GM21360 (cell line): Measurements from ENCODE around the gene RBM23.
A peak's percentile ranks its signal among the peaks of the same experiment; 100 is the strongest.
"Not testable (repeated sequence)": the region's sequence is repeated elsewhere in the genome, so short reads cannot be mapped to it uniquely, and the experiment has no call there.

ENCODE experiments used
- ATAC-seq: cut with Tn5 transposase; IDR thresholded peaks from one replicate; pipeline ENCODE4 v1.9.1; 2021; ENCODE audit warnings: mild to moderate bottlenecking, moderate library complexity; ENCODE audit not compliant: unreplicated experiment

The RBM23 gene

DNA sequence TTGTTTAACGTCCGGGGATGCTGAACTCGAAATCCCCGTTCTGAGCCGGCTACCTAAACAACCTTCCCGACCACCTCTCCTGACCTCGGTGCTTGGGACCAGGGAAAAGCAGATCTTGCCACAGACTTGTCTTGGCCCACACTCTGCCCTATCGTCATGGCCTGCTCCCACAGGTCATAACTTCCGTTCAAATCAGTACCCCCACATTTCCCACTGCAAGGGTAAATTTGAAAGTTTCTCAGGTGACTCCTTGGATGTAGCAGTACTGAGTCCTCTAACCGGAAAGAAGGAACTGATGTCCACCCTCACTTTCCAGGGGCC lies 612 bp upstream of the RBM23 start:
- no peak for ATAC-seq

DNA sequence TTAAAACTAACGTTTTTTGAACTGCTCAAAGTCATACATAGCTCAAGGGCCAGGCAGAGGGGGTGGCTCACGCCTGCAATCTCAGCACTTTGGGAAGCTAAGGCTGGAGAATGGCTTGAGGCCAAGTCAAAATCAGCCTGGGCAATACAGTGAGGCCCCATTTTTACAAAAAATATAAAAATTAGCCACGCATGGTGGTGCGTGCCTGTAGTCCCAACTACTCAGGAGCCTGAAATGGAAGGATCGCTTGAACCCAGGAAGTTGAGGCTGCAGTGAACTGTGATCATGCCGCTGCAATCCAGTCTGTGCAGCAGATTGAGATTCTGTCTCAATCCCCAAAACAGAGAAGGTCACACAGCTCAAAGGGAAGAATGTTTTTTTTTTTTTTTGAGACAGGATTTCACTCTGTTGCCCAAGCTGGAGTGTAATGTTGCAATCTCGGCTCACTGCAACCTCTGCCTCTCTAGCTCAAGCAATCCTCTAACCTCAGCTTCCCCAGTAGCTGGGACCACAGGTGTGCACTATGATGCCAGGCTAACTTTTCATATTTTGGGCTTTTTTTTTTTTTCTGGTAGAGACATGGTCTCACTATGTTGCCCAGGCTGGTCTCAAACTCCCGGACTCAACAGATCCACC lies 2.9 kb downstream of the RBM23 start:
- ATAC-seq: no peak

DNA sequence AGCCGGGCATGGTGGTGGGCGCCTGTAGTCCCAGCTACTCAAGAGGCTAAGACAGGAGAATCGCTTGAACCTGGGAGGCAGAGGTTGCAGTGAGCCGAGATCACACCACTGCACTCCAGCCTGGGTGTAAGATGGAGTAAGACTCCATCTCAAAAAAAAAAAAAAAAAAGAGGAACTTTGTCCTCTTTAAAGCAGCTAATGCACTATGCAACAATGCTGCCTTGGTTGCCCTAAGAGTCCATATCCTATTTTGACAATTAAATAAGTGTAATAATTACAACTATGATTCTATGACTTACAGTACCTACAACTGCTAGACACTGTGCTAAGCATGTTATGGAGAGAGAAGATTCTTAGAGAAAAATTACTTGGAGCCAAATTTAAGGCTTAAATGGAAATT lies 4.1 kb downstream of the RBM23 start:
- not testable (repeated sequence) for ATAC-seq

DNA sequence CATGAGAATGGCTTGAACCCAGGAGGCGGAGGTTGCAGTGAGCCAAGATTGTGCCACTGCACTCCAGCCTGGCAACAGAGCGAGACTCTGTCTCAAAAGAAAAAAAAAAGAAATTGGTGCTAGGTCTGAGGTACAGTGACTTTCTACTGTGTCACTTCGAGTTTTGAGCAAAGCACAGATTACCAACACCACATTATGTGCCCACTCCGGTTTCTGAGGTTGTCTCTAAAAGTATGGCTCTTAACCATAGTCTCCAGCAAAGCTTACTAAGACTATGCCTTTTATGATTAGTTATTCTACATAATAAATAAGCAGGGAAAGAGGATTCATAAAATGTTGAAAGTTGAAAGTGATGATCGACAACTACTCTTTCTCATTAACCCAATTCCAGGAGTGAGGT lies 8.0 kb downstream of the RBM23 start:
- no peak for ATAC-seq

DNA sequence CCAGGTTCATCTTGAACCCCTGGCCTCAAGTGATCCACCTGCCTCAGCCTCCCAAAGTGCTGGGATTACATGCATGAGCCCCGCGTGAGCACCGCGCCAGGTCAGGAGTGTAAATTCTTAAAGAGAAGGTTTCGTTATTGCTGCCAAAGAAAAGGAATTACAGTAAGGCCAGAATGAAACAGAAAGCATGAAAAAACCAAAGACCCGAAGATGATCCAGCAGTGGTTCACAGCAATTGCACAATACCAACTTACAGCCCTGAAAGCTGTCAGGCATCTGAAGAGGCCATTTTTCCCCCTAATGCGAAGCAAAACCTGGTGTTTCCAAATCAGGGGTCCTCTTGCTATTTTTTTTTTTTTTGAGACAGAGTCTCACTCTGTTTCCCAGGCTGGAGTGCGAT lies 10.3 kb downstream of the RBM23 start:
- no peak for ATAC-seq

DNA sequence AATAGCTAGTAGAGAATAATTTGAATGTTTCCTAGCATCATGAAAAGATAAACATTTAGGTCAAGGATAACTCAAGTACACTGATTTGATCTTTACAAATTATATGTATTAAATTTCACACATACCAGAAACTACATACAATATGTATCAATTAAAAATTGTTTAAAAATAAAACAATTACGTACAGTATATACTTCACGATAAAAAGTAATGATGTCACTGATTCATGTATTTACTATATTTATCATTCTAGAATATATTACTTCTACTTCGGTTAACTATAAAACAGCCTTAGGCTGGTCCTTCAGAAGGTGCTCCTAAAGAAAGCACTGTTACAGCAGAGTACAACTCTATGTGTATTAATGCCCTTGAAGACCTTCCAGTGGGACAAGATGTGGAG lies 11.5 kb downstream of the RBM23 start:
- ATAC-seq: no peak

DNA sequence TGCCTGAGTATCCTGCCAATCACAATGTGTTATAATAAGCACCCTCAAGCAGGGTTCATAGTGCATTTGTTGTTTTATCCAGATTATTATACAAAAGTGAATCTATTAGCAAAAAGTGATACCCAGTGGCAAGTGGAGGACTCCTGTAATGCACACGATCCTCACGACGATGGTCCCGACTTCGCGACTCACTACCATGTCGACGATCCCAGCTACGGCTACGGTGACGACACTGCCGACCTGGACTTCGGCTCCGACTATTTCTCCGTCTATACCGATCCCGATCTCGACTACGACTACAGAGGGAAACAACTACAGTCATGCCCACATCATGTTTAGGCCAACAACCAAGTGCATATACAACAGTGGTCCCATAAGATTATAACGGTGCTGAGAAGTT lies 12.9 kb downstream of the RBM23 start:
- no peak for ATAC-seq

DNA sequence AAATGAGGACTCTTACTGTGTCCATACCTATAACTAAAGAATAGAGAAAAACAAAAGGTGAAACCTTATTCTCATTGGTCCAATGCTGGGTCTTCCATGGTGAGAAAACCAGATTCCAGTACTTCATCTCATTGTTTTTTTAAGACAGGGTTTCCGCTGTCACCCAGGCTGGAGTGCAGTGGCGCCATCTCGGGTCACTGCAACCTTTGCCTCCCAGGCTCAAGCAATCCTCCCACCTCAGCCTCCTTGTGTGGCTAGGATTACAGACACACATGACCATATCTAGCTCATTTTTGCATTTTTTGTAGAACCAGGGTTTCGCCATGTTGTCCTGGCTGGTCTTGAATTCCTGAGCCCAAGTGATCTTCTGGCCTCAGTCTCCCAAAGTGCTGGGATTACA lies 13.3 kb downstream of the RBM23 start:
- ATAC-seq: no peak

DNA sequence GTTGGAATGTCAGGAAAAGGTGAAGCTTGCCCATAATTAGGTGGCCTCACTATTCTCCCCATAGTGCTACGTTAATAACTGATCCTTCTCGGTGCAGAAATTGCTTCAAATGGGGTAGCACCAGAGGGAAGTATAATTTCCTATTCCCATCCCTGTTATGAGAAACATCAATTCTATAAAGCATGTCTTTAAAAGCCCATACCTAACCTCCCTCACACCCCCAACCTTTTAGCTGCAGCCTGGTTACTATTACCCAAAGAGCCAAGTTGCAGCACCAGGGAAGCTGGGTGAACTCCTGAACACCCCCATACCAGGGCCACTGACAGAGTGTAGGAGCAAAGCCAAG lies 15.2 kb downstream of the RBM23 start:
- no peak for ATAC-seq

DNA sequence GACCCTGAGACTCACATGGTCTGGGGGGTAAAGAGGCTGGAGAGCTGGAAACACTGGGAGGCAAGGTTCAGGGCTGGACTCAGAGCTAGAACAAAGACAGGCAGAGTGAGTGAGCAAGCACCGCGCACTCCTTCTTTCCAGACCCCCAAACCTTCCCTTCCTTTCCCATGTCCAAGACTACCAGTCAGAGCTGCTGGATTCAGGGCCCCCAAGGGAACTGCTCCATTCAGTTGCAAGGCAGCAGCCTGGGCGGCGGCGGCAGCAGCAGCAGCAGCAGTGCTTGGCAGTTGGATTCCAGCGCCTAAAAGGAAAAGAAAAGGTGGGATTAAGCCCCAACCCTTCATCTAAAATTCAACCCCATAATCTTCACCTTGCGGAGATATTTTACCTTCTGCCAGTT lies 17.1 kb downstream of the RBM23 start:
- ATAC-seq: no peak

DNA sequence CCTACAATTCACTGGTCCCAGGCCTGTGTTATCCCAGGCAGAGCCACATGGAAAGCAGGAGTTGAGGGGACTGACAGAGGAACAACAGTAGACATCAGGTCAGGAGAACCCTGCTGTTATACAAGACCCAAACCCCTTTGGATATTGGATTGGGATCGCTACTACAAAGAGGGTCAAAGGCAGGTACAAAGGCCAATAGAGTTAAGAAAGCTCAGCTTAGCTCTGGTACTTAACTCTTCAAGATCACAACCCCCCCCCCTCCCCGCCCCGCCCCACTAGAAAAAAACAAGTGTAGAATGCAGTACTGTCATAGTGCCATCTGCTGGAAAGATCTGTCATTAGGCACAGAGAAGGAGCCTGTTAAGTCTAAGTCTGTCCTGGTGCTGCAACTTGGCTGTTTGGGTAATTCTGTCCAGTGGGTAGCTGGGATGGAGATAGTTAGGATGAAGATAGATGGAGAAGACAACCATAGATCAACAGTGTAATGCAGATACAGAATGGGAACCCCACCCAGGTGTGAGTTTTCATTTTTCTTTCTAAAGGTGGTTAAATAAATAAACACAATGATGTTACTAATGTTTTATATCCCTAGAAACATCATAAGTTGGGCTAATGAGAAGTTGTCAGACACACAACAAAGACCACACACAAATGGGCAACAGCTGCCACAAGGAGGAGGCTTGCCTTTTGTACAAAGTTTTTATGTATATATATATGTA lies 18.7 kb downstream of the RBM23 start:
- ATAC-seq: no peak

DNA sequence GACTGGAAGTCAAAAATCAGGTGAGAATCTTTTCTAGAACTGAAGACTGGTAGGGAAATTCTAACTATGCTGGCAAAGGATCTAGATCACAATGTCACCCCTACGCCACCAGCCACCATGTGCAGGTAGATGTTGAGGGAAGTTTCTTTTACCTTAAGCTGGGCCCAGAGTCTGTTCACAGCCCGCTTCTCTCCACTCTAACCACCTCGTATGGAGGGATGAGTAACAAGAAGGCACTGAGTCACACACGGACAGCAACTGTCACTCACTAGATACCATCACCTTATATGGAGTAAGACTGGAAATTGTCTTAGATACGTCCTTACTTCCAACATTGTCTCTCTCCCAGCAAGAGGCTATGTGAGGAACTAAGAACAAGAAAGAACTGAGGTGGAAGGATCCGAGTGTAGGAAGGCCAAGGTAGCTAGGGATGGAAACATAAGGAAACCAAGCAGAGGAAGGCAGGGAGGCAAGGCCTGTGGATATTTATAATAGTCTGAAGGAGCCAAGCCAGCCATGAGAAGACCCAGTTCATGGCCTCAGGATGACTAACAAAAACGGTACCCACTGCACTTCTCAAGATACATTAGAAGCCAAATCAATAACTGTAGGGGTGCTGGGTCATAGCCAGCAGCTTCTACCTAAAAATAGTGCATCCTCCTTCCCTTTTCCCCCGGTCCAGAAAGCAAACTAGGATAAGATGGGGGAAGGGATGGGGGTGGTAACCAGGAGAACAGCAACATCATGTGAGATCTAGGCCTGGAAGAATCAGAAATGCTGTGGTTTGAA lies 20.5 kb downstream of the RBM23 start:
- no peak for ATAC-seq

DNA sequence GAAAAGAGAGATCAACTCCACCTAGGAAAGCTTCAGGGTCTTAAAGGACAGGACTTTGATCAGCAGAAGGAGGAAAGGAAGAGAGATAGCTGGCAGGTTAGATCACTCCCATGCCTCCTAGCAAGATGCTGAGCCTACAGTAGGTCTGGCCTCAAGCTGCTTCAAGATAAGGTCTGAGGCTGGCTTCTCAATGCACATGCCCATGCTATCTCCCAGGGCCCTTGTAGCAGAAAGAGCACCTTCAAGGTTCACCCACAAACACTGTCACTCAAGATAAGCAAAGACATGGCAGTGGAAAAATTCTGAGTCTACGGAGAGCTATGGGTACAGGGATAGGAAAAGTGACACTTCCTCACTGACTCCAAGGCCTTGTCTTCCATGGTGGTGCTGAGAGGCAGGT lies 21.6 kb downstream of the RBM23 start:
- no peak for ATAC-seq

DNA sequence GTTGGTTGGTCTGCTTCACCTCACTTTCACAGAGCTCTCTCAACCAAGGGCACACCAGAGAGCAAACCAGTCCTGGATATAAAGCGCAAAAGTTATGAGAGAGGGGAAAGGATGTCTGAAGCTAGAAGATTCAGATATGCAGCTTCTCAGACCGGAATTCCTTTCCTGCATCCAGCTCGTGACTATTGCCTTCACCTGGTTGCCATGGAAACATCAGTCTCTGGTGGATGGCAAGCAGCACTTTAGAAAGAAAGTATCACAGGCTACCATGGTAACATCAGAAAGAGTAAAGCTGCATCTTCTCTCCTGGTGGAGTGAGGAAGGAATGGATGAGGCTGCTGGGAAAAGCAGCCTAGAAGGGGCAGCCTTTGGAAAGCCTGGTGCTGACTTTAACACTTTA lies 22.2 kb downstream of the RBM23 start:
- ATAC-seq: no peak

DNA sequence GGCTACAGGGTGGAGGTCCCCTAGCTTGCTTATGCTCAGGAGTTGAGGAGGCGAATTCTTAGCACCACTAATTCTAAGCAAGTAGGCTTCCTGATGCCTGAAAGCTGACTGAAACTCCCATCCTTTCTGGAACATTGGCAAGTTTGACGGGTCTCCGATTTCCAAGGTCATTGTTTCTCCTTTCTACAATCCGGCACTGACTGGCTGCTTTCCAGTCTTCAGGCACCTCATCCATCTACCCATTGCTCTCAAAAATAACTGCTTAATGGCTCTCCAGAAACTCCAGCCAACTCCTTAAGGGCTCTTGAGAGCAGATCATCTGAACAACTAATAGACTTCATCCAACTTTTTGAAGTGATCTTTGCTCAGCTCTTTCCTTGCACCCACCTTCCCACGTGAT lies 22.6 kb downstream of the RBM23 start:
- no peak for ATAC-seq

DNA sequence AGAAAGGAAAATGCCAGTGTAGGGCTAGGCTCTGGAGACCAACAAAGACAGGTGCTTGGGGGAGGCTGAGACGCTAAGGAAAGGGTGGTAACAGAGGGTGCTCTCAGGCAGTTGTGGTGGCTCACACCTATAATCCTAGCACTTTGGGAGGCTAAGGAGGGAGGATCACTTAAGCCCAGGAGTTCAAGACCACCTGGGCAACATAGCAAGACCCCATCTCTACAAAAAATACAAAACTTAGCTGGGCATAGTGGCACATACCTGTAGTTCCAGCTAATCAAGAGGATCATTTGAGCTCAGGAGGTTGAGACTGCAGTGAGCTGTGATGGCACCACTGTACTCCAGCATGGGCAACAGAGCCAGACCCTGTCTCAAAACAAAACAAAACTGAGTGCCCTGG lies 23.5 kb downstream of the RBM23 start:
- no peak for ATAC-seq

DNA sequence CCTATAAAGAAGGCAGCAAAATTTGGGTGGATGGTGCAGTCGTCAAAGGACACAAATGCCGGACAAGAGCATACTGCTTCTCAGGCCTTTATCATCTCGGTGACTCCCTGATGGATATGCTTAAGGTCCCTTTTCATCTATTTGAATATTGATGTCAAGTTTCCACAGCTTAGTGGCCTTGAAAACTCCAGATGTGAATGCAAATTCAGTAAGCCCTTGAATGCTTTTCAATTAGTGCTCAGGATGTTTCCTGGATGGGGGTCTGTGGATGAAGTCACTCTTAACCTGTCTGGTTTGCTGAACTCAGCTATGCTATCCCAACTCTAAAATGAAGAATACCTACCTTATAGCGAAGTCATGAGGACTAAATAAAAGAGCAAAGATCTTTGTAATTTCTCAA lies 25.2 kb downstream of the RBM23 start:
- no peak for ATAC-seq

DNA sequence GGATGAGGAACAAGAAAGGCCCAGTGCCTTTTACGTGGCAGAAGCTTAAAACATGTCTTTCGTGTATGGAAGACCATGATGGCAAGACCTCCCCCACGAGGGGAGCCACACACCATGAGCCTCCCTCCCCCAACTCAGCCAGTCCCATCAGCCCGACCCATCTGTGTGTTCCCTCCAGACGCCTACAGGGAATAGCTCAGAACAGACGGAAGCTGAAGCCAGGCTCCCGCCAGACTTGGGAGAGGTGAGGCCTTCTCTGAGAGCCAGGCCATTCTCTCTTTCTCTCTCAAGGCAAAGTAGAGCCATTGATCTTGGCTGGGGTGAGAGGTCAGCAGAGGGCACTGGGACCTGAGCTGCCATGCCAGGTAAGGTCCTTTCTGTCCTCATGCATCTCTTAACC lies 26.5 kb downstream of the RBM23 start:
- ATAC-seq: no peak

DNA sequence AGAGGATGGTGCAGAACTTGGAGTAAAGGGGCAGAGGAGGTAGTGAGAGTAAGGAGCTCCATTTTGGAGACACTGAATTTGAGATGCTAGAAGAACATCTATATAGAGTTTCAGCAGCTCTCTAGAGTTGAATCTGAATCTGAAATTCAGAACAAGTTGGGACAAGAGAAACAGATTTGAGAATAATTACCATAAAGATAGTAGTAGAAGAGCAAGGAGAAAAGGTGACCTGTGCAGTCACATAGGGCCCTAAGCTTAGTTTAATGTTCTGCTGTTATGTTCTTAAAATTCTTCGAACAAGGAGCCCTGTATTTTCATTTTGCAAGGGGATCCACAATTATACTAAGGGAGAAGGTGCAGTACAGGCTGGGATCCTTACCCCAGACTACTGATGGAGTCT lies 28.5 kb downstream of the RBM23 start:
- ATAC-seq: no peak

DNA sequence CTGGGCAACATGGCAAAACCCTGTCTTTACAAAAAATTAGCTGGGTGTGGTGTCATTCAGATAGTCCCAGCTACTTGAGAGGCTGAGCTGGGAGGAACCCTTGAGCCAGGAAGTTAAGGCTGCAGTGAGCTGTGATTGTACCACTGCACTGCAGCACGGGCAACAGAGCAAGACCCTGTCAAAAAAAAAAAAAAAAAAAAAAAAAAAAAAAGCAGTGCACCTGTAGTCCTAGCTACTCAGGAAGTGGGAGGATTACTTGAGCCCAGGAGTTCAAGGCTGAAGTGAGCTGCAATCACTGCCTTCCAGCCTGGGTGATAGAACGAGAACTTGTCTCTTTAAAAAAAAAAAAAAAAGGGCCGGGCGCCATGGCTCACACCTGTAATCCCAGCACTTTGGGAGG lies 30.3 kb downstream of the RBM23 start:
- no peak for ATAC-seq

DNA sequence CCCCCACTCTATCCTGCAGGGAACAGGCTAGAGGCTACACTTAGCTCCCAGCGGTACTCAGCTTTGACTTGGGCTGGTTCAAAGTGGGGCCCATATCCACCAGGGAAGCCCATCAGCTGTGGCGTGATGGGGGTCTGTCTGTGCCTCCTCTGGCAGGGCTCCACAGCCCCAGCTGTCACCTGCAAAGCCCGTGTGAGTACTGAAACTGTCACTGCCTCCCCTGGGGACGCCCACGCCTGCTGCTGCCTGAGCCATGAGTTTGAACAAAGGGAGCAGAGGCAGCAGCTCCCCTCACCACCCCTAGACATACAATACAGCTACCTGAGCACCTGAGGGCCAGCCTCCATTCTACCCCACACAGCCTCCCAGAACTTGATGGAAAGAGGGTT lies 31.0 kb downstream of the RBM23 start:
- ATAC-seq: peak; percentile 43

DNA sequence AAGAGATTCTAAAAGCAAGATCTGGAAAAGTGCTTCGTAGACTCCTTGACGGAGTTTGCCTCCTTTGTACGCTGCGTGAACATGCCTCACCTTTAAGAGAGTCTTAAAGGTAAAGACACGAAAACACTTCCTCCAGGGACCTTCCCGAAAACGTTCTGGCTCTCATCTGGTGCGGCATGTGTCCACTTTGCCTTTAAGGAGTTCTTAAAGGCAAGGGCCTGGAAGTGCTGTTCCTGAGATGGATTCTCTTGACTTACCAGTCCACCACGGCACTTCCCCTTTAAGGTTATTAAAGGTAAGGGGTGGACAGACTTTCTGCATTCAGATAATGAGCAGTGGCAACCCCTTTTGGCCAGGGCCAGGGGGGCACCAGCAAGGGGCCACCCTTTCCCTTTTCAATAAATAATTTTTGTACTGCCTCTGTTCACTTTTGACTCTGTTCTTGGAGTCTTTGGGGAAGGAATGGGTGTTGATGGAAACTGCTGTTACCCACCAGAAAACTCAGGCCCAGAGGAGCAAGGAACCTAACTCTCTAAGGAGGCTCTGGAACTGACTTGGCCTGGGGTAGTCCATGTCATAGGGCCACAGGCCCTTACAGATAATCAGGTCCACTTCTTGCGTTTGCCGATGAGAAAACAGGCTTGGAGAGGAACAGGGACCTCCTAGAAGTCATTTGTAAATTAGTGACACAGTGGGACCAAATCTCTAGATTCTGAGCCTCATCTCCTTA lies 31.5 kb downstream of the RBM23 start:
- ATAC-seq: peak; percentile 34
